ENCODE results near the gene OR13C5. TPM values are rescaled to one million over a fixed set of nuclear protein-coding genes. Genes with fewer than 3 reads are reported as not detected.

The OR13C5 gene
- total RNA-seq, 1 experiment from 2014 or later: not detected

DNA sequence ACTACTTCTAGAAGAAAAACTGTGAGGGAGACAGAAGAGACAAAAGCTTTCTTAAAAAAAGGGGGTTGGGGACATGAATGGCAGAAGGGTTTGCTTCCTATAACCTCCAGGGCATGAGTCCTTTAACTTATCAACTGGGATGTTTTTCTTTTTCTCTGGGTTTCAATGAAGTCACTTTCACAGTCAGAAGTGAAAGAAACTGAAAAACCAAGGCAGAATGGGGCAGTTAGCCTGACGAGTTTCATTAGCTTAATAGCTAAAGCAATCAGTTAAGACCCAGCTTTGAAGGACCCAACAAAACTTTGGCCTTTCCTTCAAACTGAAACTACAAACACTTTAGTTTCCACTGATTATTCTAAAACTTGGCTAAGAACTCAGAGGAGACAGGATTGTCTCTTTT, 34.9 kb downstream of the OR13C5 start:
- H4K8ac ChIP-seq (replicated peaks; ENCODE audit: insufficient read length, low read depth, low read length): no peak overlapping the region
- no peak overlapping the region for H2BK12ac ChIP-seq (ENCODE audit: insufficient read length, low read depth, low read length)
- H4K20me1 ChIP-seq (ENCODE audit: control insufficient read depth, insufficient read depth, insufficient read length): no peaks in the 10 kb centered on the region
- Mint-ChIP-seq H3K27ac (no peak overlapping the region; a peak in 1 of 7 replicates), H3K27me3 (ENCODE audit: low read depth) (no peaks in the 10 kb centered on the region), H3K9me3 (peaks cover under 1% of the 10 kb centered on the region in 2 experiments; a peak in 3 of 5 replicates), H3K4me3 (no peak overlapping the region), H3K36me3 (ENCODE audit: insufficient read depth in 1 of 3, low read depth in 3 of 3) (peaks cover 0 to 1% (median 0%) of the 10 kb centered on the region in 3 experiments; a peak in 2 of 7 replicates), H3K4me1 (no peaks in the 10 kb centered on the region)
- TF ChIP-seq, protein P1, sequence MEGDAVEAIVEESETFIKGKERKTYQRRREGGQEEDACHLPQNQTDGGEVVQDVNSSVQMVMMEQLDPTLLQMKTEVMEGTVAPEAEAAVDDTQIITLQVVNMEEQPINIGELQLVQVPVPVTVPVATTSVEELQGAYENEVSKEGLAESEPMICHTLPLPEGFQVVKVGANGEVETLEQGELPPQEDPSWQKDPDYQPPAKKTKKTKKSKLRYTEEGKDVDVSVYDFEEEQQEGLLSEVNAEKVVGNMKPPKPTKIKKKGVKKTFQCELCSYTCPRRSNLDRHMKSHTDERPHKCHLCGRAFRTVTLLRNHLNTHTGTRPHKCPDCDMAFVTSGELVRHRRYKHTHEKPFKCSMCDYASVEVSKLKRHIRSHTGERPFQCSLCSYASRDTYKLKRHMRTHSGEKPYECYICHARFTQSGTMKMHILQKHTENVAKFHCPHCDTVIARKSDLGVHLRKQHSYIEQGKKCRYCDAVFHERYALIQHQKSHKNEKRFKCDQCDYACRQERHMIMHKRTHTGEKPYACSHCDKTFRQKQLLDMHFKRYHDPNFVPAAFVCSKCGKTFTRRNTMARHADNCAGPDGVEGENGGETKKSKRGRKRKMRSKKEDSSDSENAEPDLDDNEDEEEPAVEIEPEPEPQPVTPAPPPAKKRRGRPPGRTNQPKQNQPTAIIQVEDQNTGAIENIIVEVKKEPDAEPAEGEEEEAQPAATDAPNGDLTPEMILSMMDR (conservative IDR thresholded peaks at IDR 0.05): no peak
- H3K14ac ChIP-seq (ENCODE audit: insufficient read depth, low read length): no peak overlapping the region
- H3K27me3 ChIP-seq (ENCODE audit: insufficient read depth, low read length): no peaks in the 10 kb centered on the region
- H4K91ac ChIP-seq (ENCODE audit: insufficient read length, low read depth, low read length): no peak overlapping the region
- H3K23ac ChIP-seq (ENCODE audit: insufficient read length, low read depth, low read length): no peak overlapping the region
- H2AFZ ChIP-seq (ENCODE audit: low read length): no peak overlapping the region
- H3K18ac ChIP-seq (ENCODE audit: insufficient read length, low read depth, low read length): no peak overlapping the region
- no peak for DNase-seq
- no peak overlapping the region for H2BK120ac ChIP-seq (ENCODE audit: low read depth, low read length, poor library complexity, severe bottlenecking)
- H3K23me2 ChIP-seq (ENCODE audit: insufficient read length, low read depth, low read length, poor library complexity, severe bottlenecking): no peaks in the 10 kb centered on the region
- H3K4me2 ChIP-seq (ENCODE audit: insufficient read depth, insufficient read length, low read length): no peak overlapping the region
- no peak overlapping the region for H3K9ac ChIP-seq (ENCODE audit: extremely low read depth, insufficient read length, low read length)
- H3K79me1 ChIP-seq (ENCODE audit: insufficient read depth, low read depth, low read length, poor library complexity, severe bottlenecking): no peaks in the 10 kb centered on the region
- no peak overlapping the region for H3T11ph ChIP-seq (ENCODE audit: low read length)
- H2AK5ac ChIP-seq (ENCODE audit: insufficient read length, low read length): no peak overlapping the region
- WGBS (ENCODE audit: extremely low coverage, insufficient read length, low lambda C conversion rate): no CpG with 5 or more reads among the region's 1 CpG
- H3K27ac ChIP-seq (ENCODE audit: insufficient read length, low read depth, low read length): no peak overlapping the region
- H3K56ac ChIP-seq (ENCODE audit: insufficient read length, low read depth, low read length): no peak overlapping the region
- no peak overlapping the region for H3K4ac ChIP-seq (ENCODE audit: low read depth, low read length)
- no peak overlapping the region for H4K5ac ChIP-seq (ENCODE audit: insufficient read length, low read depth, low read length)
- H2BK15ac ChIP-seq (ENCODE audit: low read depth, low read length): no peak overlapping the region
- no peaks in the 10 kb centered on the region for H3K9me3 ChIP-seq (ENCODE audit: control insufficient read depth, low read depth, low read length)
- no peak overlapping the region for H2BK20ac ChIP-seq (ENCODE audit: low read depth, low read length, poor library complexity, severe bottlenecking)
- no peaks in the 10 kb centered on the region for H3K4me1 ChIP-seq (ENCODE audit: insufficient read depth, low read length)
- H3K79me2 ChIP-seq (ENCODE audit: insufficient read depth, low read length): no peaks in the 10 kb centered on the region
- no peak overlapping the region for H2BK5ac ChIP-seq (ENCODE audit: insufficient read length, low read length)

Measured in H9 (cell line).